Epithelial cell of proximal tubule (primary cell): ENCODE measurements around the gene NID1. TPM values are rescaled to one million over a fixed set of nuclear protein-coding genes. Genes with fewer than 3 reads are reported as not detected.
A peak's percentile ranks its signal among the peaks of the same experiment; 100 is the strongest.

Source experiments
- DNase-seq: peaks from one replicate; pipeline ENCODE4 v3.0.0-alpha.2; 2011; ENCODE audit warnings: low read depth
- H3K4me3 ChIP-seq: 2 replicates; pipeline ENCODE4 v1.5.1; 2011; ENCODE audit warnings: low read depth, mild to moderate bottlenecking, low read length
- CTCF ChIP-seq: conservative IDR thresholded peaks from 2 replicates; pipeline ENCODE4 v1.5.1; 2012; ENCODE audit warnings: low read depth, mild to moderate bottlenecking, low read length
- total RNA-seq: library from RNA; depleted of rRNA; stranded (reverse); fragments of >200 nt; gene quantifications from 2 replicates; pipeline ENCODE4 v1.2.3, GENCODE V29; 2015

Gene NID1
- total RNA-seq, result 19.2 and 23.2 TPM in 2 replicates

GRCh38 chr1:236064674-236065508 is at the start of gene NID1:
Gene NID1 (minus strand): TSS chr1:236065090. CDS start chr1:236065079, 11 bp downstream.
- DNase-seq, result no peak
- H3K4me3 ChIP-seq, result peak within 1 kb of the TSS; percentile 70
- peak; percentile 17 for TF ChIP-seq CTCF

- DNase-seq, result no peak
- no peak overlapping the region for H3K4me3 ChIP-seq
- no peak for TF ChIP-seq CTCF
Measured at GRCh38 chr1:236114076-236114747, 49.3 kb upstream of the NID1 start.

GRCh38 chr1:236113324-236114032 is 48.6 kb upstream of the NID1 start:
- DNase-seq, result no peak
- no peak overlapping the region for H3K4me3 ChIP-seq
- no peak for TF ChIP-seq CTCF

GRCh38 chr1:236112332-236112627 is 47.4 kb upstream of the NID1 start:
- TF ChIP-seq CTCF, result no peak
- DNase-seq, result no peak
- no peak overlapping the region for H3K4me3 ChIP-seq

- no peak overlapping the region for H3K4me3 ChIP-seq
- no peak for DNase-seq
- TF ChIP-seq CTCF, result no peak
Measured at GRCh38 chr1:236111527-236112331, 46.8 kb upstream of the NID1 start.

GRCh38 chr1:236110137-236110536 is 45.2 kb upstream of the NID1 start:
- no peak overlapping the region for H3K4me3 ChIP-seq
- DNase-seq, result no peak
- TF ChIP-seq CTCF, result no peak
